Osteoblast (primary cell): ENCODE measurements around the gene NNMT. TPM values are rescaled to one million over a fixed set of nuclear protein-coding genes. Genes with fewer than 3 reads are reported as not detected.

ENCODE experiments used
- DNase-seq: peaks from one replicate; pipeline ENCODE4 v3.0.0; 2011; ENCODE audit warnings: low spot score, mixed read lengths; ENCODE audit not compliant: insufficient read length; ENCODE audit errors: missing footprints
- H2AFZ ChIP-seq: 2 replicates; pipeline ENCODE4 v1.6.0; 2011; ENCODE audit warnings: mild to moderate bottlenecking, low read length
- H3K27ac ChIP-seq: 2 replicates; pipeline ENCODE4 v1.5.1; 2011; ENCODE audit warnings: mild to moderate bottlenecking, low read depth, low read length, moderate library complexity
- H3K27me3 ChIP-seq: 2 replicates; pipeline ENCODE4 v1.6.0; 2012; ENCODE audit warnings: mild to moderate bottlenecking, control low read depth, inconsistent platforms, low read length, moderate library complexity; ENCODE audit not compliant: insufficient read depth
- H3K36me3 ChIP-seq: 2 replicates; pipeline ENCODE4 v1.5.1; 2011; ENCODE audit warnings: mild to moderate bottlenecking, low read length, control low read depth, moderate library complexity; ENCODE audit not compliant: insufficient read depth
- H3K4me1 ChIP-seq: 2 replicates; pipeline ENCODE4 v1.5.1; 2011; ENCODE audit warnings: mild to moderate bottlenecking, low read length, control low read depth, moderate library complexity; ENCODE audit not compliant: insufficient read depth
- H3K4me2 ChIP-seq: 2 replicates; pipeline ENCODE4 v1.6.0; 2011; ENCODE audit warnings: mild to moderate bottlenecking, low read length; ENCODE audit not compliant: insufficient read depth
- H3K4me3 ChIP-seq: fragments of 200-600 bp; sonication (generic); 3 replicates; pipeline ENCODE4 v1.5.1; 2012; ENCODE audit warnings: mild to moderate bottlenecking, low read length, inconsistent platforms; ENCODE audit not compliant: insufficient read depth
- H3K79me2 ChIP-seq: 2 replicates; pipeline ENCODE4 v1.6.0; 2012; ENCODE audit warnings: mild to moderate bottlenecking, low read length, control low read depth, inconsistent platforms; ENCODE audit not compliant: insufficient read depth
- H3K9me3 ChIP-seq: 2 replicates; pipeline ENCODE4 v1.5.1; 2011; ENCODE audit warnings: low read depth, low read length, control low read depth
- H4K20me1 ChIP-seq: 2 replicates; pipeline ENCODE4 v1.6.0; 2012; ENCODE audit warnings: mild to moderate bottlenecking, low read length, control low read depth; ENCODE audit not compliant: insufficient read depth
- total RNA-seq: library from RNA; depleted of rRNA; stranded (reverse); fragments of >200 nt; gene quantifications from 2 replicates; pipeline ENCODE4 v1.2.3, GENCODE V29; 2012
- TF ChIP-seq, protein P1 (sequence below): IDR thresholded peaks from 2 replicates; pipeline ENCODE4 v1.5.1; 2011; ENCODE audit warnings: mild to moderate bottlenecking, low read depth, low read length, moderate library complexity; ENCODE audit errors: extremely low read depth

NNMT gene
- total RNA-seq, 1 donor, result 1,196 TPM

DNA sequence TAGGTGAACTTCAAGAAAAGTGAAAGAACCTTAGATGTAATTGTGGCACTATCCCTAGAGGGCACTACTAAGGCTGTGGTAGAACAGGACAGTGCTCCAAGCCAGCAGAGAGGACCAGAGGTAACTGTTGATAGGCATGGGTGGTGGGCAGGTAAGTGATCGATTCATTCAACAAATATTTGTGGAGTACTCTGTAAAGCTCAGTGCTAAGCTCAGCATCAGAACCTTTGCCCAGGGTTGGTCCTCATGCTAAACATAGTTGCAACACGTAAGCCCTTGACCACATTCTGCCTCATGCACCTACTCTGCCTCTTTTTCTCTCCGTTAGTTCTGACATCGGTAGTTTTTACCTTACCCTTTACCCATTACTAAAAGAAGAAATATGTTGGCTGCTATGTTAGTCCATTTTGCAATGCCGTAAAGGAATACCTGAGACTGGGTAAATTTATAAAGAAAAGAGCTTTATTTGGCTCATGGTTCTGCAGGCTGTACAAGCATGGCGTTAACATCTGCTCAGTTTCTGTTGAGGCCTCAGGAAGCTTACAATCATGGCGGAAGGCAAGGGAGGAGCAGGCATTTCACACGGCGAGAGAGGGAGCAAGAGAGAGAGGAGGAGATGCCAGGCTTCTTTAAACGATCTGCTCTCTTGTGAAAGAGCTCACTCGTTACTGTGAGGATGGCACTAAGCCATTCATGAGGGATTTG is 18.4 kb upstream of the NNMT start:
- H3K79me2 ChIP-seq, result no peaks in the 10 kb centered on the region
- no peak overlapping the region for H2AFZ ChIP-seq
- H3K9me3 ChIP-seq, result no peaks in the 10 kb centered on the region
- DNase-seq, result no peak
- peaks cover 20% of the 10 kb centered on the region for H3K4me1 ChIP-seq
- peaks cover 35% of the 10 kb centered on the region for H3K27me3 ChIP-seq
- no peak overlapping the region for H3K27ac ChIP-seq
- TF ChIP-seq, protein P1, sequence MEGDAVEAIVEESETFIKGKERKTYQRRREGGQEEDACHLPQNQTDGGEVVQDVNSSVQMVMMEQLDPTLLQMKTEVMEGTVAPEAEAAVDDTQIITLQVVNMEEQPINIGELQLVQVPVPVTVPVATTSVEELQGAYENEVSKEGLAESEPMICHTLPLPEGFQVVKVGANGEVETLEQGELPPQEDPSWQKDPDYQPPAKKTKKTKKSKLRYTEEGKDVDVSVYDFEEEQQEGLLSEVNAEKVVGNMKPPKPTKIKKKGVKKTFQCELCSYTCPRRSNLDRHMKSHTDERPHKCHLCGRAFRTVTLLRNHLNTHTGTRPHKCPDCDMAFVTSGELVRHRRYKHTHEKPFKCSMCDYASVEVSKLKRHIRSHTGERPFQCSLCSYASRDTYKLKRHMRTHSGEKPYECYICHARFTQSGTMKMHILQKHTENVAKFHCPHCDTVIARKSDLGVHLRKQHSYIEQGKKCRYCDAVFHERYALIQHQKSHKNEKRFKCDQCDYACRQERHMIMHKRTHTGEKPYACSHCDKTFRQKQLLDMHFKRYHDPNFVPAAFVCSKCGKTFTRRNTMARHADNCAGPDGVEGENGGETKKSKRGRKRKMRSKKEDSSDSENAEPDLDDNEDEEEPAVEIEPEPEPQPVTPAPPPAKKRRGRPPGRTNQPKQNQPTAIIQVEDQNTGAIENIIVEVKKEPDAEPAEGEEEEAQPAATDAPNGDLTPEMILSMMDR, result no peak
- H3K36me3 ChIP-seq, result no peaks in the 10 kb centered on the region
- H3K4me3 ChIP-seq, result no peak overlapping the region
- no peaks in the 10 kb centered on the region for H4K20me1 ChIP-seq
- no peak overlapping the region for H3K4me2 ChIP-seq

DNA sequence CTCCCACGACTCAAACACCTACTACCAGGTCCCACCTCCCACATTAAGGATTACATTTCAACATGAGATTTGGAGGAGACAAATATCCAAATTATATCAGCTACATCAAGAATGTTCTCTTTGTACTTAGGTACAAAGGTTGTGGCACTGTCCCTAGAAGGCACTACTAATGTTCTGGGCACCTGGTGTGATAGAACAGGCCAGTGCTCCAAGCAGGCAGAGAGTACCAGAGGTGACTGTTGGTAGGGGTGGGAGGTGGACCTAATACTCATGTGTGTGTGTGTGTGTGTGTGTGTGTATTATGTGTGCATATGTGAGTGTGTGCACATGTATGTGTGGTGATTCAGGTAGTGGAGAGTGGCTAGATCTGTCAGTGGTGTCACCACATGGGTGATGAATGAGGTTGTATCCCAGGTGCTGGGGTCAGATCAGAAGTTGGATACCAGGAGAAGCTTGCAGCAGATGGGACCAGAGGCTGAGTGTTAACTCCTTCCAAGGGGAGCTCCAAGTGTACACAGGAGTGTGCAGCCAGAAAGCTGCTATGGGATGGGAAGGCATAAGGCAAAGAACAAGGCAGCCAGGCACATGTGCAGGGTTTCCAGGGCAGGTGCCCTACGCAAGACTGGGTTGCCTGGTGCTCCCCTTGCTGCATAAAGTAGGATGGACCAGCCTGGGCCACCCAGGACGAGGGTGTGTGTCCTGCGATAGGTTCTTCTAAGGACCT is 17.7 kb upstream of the NNMT start:
- no peak for DNase-seq
- Histone ChIP-seq H2AFZ (no peak overlapping the region), H3K9me3 (no peaks in the 10 kb centered on the region), H3K27me3 (peaks cover 30% of the 10 kb centered on the region), H3K79me2 (no peaks in the 10 kb centered on the region), H3K4me1 (peaks cover 20% of the 10 kb centered on the region), H3K4me2 (no peak overlapping the region), H3K27ac (no peak overlapping the region), H3K4me3 (no peak overlapping the region), H3K36me3 (no peaks in the 10 kb centered on the region), H4K20me1 (no peaks in the 10 kb centered on the region)
- TF ChIP-seq, protein P1, result no peak

DNA sequence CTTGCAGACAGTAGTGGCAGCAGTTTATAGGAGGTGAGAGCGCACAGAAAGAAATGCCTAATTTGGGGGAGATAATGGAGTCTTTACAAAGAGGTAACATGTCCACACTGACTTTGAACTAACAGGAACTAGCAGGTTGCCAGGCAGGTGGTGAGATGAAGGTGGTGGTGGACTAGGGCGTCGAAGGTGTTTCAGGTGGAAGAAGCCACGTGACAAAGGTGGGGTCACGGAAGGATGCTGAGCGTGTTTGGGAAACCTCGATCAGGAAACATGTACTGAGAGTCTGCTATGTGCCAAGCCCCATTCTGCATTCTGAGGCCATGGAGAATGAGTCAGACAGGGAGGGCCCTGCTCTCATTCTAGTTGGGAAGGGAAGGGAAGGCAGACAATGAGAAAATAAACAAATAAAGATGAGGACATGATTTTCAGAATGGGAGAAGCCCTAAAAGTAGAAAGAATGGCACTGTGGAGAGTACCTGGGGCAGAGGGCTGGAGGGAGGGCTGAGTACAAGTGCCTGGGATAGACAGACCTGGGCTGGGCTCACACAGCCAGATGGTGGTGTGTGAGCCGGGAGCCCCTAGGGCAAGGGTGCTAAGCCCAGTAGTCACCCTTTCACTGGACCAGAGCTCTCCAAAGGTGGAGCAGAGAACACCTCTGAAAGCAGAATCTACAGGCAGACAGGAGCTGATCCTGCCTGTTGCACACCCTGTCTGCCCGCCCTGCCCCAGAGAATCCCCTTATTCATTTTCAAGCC is 16.2 kb upstream of the NNMT start:
- H3K36me3 ChIP-seq, result no peaks in the 10 kb centered on the region
- H2AFZ ChIP-seq, result no peak overlapping the region
- no peaks in the 10 kb centered on the region for H3K79me2 ChIP-seq
- no peak overlapping the region for H3K4me3 ChIP-seq
- H3K27me3 ChIP-seq, result peaks cover 17% of the 10 kb centered on the region
- H3K9me3 ChIP-seq, result no peaks in the 10 kb centered on the region
- H3K4me2 ChIP-seq, result peak overlapping the region; percentile 36
- TF ChIP-seq, protein P1, result no peak
- peak; percentile 87 for DNase-seq
- peaks cover 20% of the 10 kb centered on the region for H3K4me1 ChIP-seq
- H4K20me1 ChIP-seq, result no peaks in the 10 kb centered on the region
- H3K27ac ChIP-seq, result no peak overlapping the region

DNA sequence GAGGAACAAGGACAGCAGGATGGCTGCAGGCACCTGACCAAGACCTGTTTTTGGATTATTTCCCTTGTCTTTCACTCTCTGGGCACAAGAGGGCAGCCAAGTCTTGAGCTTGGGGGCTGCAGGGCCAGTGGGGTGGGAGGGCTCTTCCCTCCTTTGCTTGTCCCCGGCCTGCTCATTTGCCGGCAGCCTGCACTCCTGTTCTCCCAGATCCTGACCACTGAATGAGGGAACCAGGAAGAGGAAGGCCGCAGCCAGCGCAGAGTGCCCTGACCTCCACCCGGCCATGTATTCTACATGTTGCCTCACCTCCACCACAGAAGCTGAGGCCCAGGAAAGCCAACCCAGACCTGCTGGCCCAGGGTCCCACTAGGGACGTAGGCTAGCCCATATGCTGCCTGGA is 15.5 kb upstream of the NNMT start:
- TF ChIP-seq, protein P1, result peak; percentile 85
- H4K20me1 ChIP-seq, result no peaks in the 10 kb centered on the region
- peaks cover 26% of the 10 kb centered on the region for H3K4me1 ChIP-seq
- peak overlapping the region; percentile 60 for H3K27ac ChIP-seq
- H3K79me2 ChIP-seq, result no peaks in the 10 kb centered on the region
- no peaks in the 10 kb centered on the region for H3K36me3 ChIP-seq
- no peaks in the 10 kb centered on the region for H3K9me3 ChIP-seq
- peak overlapping the region; percentile 86 for H2AFZ ChIP-seq
- H3K4me2 ChIP-seq, result peak overlapping the region; percentile 36
- peaks cover 11% of the 10 kb centered on the region for H3K27me3 ChIP-seq
- DNase-seq, result peak; percentile 89
- no peak overlapping the region for H3K4me3 ChIP-seq
